ENCODE results near the gene GNB4.
A peak's percentile ranks its signal among the peaks of the same experiment; 100 is the strongest.

GNB4 gene

GRCh38 chr3:179369621-179370020, 81.6 kb downstream of the GNB4 start:
- FAIRE-seq = no peak
- no peak for DNase-seq (ENCODE audit: low spot score)

DNA sequence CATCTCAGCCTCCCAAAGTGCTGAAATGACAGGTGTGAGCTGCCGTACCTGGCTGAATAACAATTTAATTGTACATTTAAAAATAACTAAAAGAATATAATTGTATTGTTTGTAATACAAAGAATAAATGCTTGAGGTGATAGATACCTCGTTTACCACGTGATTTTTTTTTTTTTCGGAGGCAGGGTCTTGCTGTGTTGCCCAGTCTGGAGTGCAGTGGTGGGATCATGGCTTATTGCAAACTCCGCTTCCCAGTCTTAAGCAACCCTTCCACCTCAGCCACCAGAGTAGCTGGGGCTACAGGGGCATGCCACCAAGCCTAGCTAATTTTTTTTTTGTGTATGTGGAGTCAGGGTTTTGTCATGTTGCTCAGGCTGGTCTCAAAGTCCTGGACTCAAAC, 87.9 kb downstream of the GNB4 start:
- no peak for DNase-seq (ENCODE audit: low spot score)
- FAIRE-seq = no peak

DNA sequence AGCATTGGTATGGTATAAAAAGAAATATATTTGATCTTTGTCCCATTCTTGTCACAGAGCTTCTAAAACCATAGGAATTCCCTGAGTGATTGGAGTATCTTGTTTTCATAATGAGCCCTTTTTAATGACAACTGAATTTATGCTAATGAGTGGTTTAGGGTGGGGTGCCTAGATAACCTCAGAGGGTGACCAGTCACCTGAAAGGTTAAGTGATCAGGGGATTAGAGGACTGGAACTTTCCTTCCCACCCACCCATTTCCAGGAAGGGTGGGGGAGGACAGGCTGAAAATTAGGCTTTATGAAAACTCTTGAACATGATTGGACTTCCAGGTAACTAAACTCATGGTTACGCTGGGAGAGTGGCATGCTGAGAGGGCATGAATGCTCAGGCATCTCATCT, 95.3 kb downstream of the GNB4 start:
- FAIRE-seq (no peak), DNase-seq (ENCODE audit: low spot score) (no peak)

DNA sequence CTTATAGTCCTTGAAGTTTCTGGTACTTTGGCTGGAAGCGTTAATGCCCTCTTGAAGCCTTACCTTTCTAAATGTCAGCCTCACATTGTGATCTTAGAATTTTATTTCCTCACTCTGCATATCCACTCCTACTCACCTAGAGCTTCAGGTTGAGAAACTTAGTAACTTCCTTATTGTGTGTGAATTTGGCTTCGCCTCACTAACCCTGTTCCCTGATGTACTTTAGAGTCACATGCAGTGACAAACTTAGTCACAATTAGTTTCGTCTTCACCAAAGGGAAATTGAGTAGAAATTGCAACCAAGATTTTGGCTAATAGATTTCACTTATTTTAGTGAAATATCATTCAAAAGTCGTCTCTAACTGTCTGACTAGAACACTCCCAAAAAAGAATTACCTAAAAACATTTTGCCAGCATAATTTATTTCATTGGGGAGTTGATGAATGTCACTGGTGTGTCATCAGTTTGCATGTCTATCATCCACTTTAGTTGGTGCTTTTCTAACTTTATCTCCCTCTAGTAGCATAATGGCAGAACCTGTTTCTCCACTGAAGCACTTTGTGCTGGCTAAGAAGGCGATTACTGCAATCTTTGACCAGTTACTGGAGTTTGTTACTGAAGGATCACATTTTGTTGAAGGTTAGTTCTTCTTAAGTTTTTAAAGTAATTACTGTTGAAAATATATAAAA, 102.8 kb downstream of the GNB4 start:
- FAIRE-seq (no peak), DNase-seq (ENCODE audit: low spot score) (no peak)

- FAIRE-seq = peak; percentile 58
Observed at GRCh38 chr3:179347345-179348194, 103.7 kb downstream of the GNB4 start, which contains the start of gene MFN1. Gene MFN1 (plus strand): TSS chr3:179347709. CDS start chr3:179348852, 1,143 bp downstream.

More at GRCh38 chr3:179347345-179348194, 103.7 kb downstream of the GNB4 start, which contains the start of gene MFN1:
- DNase-seq (ENCODE audit: low spot score) = peak; percentile 92

All from urothelium cell line (cell line).